LNCaP clone FGC (cell line): Measurements from ENCODE around the gene SYF2.

Experiments used
- DNase-seq: peaks from one replicate; pipeline ENCODE4 v3.0.0-alpha.2; 2011; ENCODE audit warnings: low read depth
- H3K4me3 ChIP-seq: 2 replicates; pipeline ENCODE4 v1.5.1; 2011; ENCODE audit warnings: mild to moderate bottlenecking, low read depth, low read length, control low read depth
- TF ChIP-seq, protein P1 (sequence below): IDR thresholded peaks from 2 replicates; pipeline ENCODE4 v1.5.1; 2012; ENCODE audit warnings: mild to moderate bottlenecking; ENCODE audit not compliant: control insufficient read depth, insufficient read depth; ENCODE audit errors: extremely low read depth

Gene SYF2

DNA sequence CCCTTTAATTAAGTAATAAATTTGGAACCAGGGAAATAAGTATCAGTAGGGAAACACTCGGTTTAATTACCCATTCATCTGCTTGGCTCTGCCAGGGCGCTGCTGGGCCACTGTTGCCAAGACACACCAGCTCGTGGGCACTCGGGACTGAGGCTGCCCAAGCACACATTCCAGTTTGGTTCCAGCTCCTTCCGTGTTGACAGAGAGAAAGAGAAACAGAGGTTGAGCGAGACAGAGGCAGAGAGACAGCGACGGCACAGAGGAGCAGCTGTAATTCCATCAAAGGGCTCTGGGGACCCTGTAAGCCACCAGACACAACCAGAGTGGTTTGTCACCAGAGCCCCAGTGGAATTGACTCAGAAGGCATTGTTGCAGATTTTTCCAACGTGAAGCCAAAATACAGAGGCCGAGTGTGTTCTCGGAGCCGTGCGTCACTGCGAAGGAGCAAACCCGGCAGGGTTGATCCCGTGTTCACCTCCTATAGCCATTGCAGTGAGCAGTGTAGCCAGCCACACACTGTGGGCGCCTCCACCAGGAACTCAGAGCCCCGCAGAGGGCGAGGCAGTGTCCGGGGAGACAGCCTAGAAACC lies 33.5 kb downstream of the SYF2 start:
- no peak overlapping the region for H3K4me3 ChIP-seq
- TF ChIP-seq, protein P1, sequence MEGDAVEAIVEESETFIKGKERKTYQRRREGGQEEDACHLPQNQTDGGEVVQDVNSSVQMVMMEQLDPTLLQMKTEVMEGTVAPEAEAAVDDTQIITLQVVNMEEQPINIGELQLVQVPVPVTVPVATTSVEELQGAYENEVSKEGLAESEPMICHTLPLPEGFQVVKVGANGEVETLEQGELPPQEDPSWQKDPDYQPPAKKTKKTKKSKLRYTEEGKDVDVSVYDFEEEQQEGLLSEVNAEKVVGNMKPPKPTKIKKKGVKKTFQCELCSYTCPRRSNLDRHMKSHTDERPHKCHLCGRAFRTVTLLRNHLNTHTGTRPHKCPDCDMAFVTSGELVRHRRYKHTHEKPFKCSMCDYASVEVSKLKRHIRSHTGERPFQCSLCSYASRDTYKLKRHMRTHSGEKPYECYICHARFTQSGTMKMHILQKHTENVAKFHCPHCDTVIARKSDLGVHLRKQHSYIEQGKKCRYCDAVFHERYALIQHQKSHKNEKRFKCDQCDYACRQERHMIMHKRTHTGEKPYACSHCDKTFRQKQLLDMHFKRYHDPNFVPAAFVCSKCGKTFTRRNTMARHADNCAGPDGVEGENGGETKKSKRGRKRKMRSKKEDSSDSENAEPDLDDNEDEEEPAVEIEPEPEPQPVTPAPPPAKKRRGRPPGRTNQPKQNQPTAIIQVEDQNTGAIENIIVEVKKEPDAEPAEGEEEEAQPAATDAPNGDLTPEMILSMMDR, result no peak
- DNase-seq, result peak; percentile 59

- DNase-seq, result peak; percentile 8
- H3K4me3 ChIP-seq, result no peak overlapping the region
- TF ChIP-seq, protein P1, result no peak
Measured at GRCh38 chr1:25197982-25198662, 34.2 kb downstream of the SYF2 start.

DNA sequence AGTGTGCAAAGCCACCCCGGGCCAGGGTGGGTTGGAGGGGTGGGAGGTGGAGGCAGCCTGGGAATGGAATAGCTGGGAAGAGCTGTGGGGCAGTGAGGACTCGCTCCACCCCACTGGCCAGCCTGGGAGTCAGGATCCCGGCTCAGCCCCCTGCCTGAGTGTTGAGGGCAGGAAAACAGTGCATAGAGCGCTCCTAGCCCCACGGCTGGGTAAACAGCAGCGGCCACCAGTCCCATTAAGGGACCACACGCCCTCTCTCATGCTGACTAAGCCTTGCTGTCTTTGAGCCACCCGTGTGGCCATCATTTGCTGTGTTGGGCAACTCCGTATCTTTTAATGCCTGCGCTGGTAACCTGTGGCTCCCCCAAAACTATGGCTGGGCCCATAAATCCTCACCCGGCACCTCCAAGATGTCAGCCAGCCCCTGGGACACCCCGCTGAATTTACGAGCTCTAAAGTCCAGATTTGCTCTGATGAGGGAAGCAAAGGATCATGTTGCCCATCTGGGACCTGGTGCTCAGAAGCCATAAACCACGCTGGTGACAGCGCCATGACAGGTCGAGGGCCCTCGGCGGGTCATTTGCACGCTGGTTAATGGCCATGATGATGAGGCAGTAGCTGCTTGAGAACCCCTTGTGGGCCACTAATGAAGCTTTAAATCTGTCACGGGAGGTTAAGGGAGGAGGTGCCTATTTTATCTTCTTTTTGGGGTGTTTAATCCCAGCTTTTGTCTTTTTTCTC lies 34.9 kb downstream of the SYF2 start:
- TF ChIP-seq, protein P1, result no peak
- no peak for DNase-seq
- H3K4me3 ChIP-seq, result no peak overlapping the region

GRCh38 chr1:25196830-25197229 lies 35.5 kb downstream of the SYF2 start:
- no peak overlapping the region for H3K4me3 ChIP-seq
- TF ChIP-seq, protein P1, result no peak
- no peak for DNase-seq

DNA sequence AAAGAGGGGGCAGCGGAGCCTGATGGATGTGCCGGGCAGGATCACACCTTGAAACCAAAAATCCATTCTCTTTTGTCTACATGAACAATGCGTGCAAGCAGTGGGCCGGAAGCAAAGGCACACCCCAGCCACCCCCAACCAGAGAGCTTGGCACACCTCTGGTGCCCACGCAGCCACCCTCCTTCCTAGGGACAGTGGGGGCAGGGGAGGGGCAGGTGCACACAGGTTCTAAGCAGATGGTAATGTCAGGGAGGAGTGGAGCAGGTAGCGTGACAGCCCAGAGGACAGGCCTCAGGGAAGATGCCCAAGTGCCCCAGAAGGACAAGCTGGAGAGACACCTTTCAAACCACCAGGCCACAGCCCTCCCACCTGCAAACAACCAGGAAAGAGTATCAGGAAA lies 36.5 kb downstream of the SYF2 start:
- TF ChIP-seq, protein P1, result no peak
- DNase-seq, result no peak
- H3K4me3 ChIP-seq, result no peak overlapping the region

DNA sequence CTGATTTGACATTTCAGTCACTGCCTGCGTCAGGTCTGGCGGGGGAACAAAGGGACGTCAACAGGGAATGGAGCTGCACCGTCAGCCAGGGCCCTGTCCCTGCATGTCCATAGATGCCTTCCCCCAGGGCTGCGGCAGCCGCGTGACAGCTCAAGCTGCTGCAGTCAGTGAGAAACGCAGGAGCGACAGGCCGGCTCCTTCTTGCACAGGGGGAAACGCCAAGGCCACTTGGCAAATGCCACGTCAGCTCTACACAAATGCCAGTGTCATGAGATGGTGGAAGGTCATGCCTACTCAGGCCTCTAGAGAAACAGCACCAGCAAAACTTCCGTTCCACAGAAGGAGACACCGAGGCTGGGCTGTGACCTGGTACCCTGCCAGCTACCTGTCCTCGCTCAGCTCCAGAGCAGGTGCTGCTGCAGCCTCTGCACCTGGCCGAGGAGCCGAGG lies 37.7 kb downstream of the SYF2 start:
- H3K4me3 ChIP-seq, result no peak overlapping the region
- TF ChIP-seq, protein P1, result no peak
- DNase-seq, result no peak

DNA sequence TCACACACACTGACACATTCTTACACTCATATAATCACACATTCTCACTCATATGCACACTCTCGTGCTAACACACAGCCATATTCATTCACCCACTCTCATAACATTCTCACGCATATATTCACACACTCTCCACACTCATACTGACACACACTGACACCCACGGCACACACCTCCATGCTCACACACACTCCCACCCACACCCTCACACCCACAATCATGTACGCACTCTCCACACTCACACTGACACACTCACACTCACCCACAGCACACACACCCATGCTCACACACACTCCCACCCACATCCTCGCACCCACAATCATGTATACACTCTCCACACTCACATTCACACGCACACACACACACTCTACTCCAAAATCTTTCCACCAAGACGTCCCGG lies 38.2 kb downstream of the SYF2 start:
- TF ChIP-seq, protein P1, result no peak
- no peak for DNase-seq
- no peak overlapping the region for H3K4me3 ChIP-seq
